ENCODE data around the gene HBZ. TPM values are rescaled to one million over a fixed set of nuclear protein-coding genes. Genes with fewer than 3 reads are reported as not detected.

The HBZ gene
- total RNA-seq, result not detected in 2 replicates

GRCh38 chr16:152141-153128 lies at the start of gene HBZ:
HBZ (plus strand) TSS chr16:152644; CDS start chr16:152910, 266 bp downstream.
- Mint-ChIP-seq H3K4me3 (peak within 1 kb of the TSS; percentile 53), H3K36me3 (ENCODE audit: low read depth) (no peaks in the 10 kb centered on the region), H3K27ac (no peak within 1 kb of the TSS), H3K27me3 (peaks cover 31% of the 10 kb centered on the region), H3K9me3 (no peaks in the 10 kb centered on the region), H3K4me1 (peaks cover 9% of the 10 kb centered on the region)
- intact Hi-C loops (cut with micrococcal nuclease), result no loop called here
- TF ChIP-seq CTCF (IDR thresholded peaks at IDR 0.05), result no peak
- POLR2A ChIA-PET, result interaction anchor here (1.2 kb wide), 1 partner anchor 13 kb away, joined by 4 read pairs; no protein-coding TSS in a partner anchor
- ATAC-seq (ENCODE audit: low read depth) (no peak), DNase-seq (no peak)
- CTCF ChIA-PET, result no interaction called here

- Mint-ChIP-seq H3K27me3 (no peaks in the 10 kb centered on the region), H3K36me3 (ENCODE audit: low read depth) (peaks cover 42% of the 10 kb centered on the region), H3K9me3 (no peaks in the 10 kb centered on the region), H3K4me3 (no peak overlapping the region), H3K4me1 (no peaks in the 10 kb centered on the region), H3K27ac (no peak overlapping the region)
- CTCF ChIA-PET, result interaction anchor here (0.6 to 4.0 kb wide), 6 partner anchors 13 to 258 kb away, joined by 3 to 21 read pairs (median 3); partner anchors contain the start of gene HBQ1
- no peak for ATAC-seq (ENCODE audit: low read depth)
- TF ChIP-seq CTCF (IDR thresholded peaks at IDR 0.05), result no peak
- DNase-seq, result no peak
- POLR2A ChIA-PET, result no interaction called here
- intact Hi-C loops (cut with micrococcal nuclease), result no loop called here
Observed at GRCh38 chr16:104355-104754, 48.1 kb upstream of the HBZ start.

GRCh38 chr16:104928-105327 lies 47.5 kb upstream of the HBZ start:
- Mint-ChIP-seq H3K36me3 (ENCODE audit: low read depth) (peaks cover 46% of the 10 kb centered on the region), H3K9me3 (no peaks in the 10 kb centered on the region), H3K27me3 (no peaks in the 10 kb centered on the region), H3K27ac (no peak overlapping the region), H3K4me1 (no peaks in the 10 kb centered on the region), H3K4me3 (no peak overlapping the region)
- no peak for TF ChIP-seq CTCF (IDR thresholded peaks at IDR 0.05)
- no peak for DNase-seq
- ChIA-PET POLR2A (no interaction called here), CTCF (interaction anchor here (0.6 to 4.0 kb wide), 7 partner anchors 8 to 258 kb away, joined by 3 to 22 read pairs (median 3); partner anchors contain the start of gene HBQ1)
- intact Hi-C loops (cut with micrococcal nuclease), result no loop called here
- ATAC-seq (ENCODE audit: low read depth), result no peak

- Mint-ChIP-seq H3K27ac (no peak overlapping the region), H3K27me3 (no peaks in the 10 kb centered on the region), H3K4me1 (no peaks in the 10 kb centered on the region), H3K9me3 (no peaks in the 10 kb centered on the region), H3K4me3 (no peak overlapping the region), H3K36me3 (ENCODE audit: low read depth) (peaks cover 44% of the 10 kb centered on the region)
- DNase-seq (no peak), ATAC-seq (ENCODE audit: low read depth) (no peak)
- CTCF ChIA-PET, result interaction anchor here (0.7 to 4.0 kb wide), 4 partner anchors 9 to 40 kb away, joined by 3 to 22 read pairs (median 12); no protein-coding TSS in a partner anchor
- TF ChIP-seq CTCF (IDR thresholded peaks at IDR 0.05), result no peak
- POLR2A ChIA-PET, result no interaction called here
- intact Hi-C loops (cut with micrococcal nuclease), result no loop called here
Observed at GRCh38 chr16:105521-105920, 46.9 kb upstream of the HBZ start.

Measured in activated B cell treated with CpG ODN at 0.5 μM for 24 hours (primary cell).